Gastroesophageal sphincter (tissue), 4 donors: ENCODE data around the gene CLDN5. TPM values are rescaled to one million over a fixed set of nuclear protein-coding genes. Genes with fewer than 3 reads are reported as not detected.

ENCODE experiments used
- ATAC-seq: fragments of 150-250 bp; one replicate; pipeline ENCODE4 v1.9.1; 2016; ENCODE audit warnings: mild to moderate bottlenecking, moderate library complexity
- H3K27ac ChIP-seq, 4 donors: fragments of 200-600 bp; sonication (generic) in 3 of 4; 1 replicate in 3 of 4; 2 replicates in 1 of 4; pipeline ENCODE4 v1.5.1; 2016 to 2019
- H3K27me3 ChIP-seq: fragments of 200-600 bp; sonication (generic); one replicate; pipeline ENCODE4 v1.5.1; 2019
- H3K36me3 ChIP-seq, 2 donors: fragments of 200-600 bp; sonication (generic); one replicate each; pipeline ENCODE4 v1.5.1; 2019; ENCODE audit warnings: control low read depth in 1 of 2
- H3K4me1 ChIP-seq, 3 donors: fragments of 200-600 bp; sonication (generic); 1 replicate in 2 of 3; 2 replicates in 1 of 3; pipeline ENCODE4 v1.5.1; 2016 to 2019; ENCODE audit warnings: control low read depth in 2 of 3
- H3K4me3 ChIP-seq, 2 donors: fragments of 200-600 bp; sonication (generic); one replicate each; pipeline ENCODE4 v1.5.1; 2019; ENCODE audit warnings: mild to moderate bottlenecking in 1 of 2, moderate library complexity in 1 of 2
- H3K9me3 ChIP-seq, 3 donors: fragments of 200-600 bp; sonication (generic); one replicate each; pipeline ENCODE4 v1.5.1; 2017 to 2019; ENCODE audit warnings: control low read depth in 2 of 3
- EP300 ChIP-seq: sonication (generic); formaldehyde crosslinking; IDR thresholded peaks from one replicate; pipeline ENCODE4 v1.6.1; 2017; ENCODE audit warnings: antibody characterized with exemption, mild to moderate bottlenecking
- POLR2A ChIP-seq, 2 donors: fragments of 450-650 bp; IDR thresholded peaks; one replicate each; pipeline ENCODE4 v1.6.1; 2017; ENCODE audit warnings: antibody characterized with exemption in 2 of 2, mild to moderate bottlenecking in 2 of 2, moderate library complexity in 1 of 2
- POLR2AphosphoS5 ChIP-seq: sonication (generic); formaldehyde crosslinking; IDR thresholded peaks from one replicate; pipeline ENCODE4 v1.6.1; 2017; ENCODE audit warnings: antibody characterized with exemption
- WGBS, 2 donors: methylation state at CpG; one replicate each; pipeline ENCODE4 v1.1.5; 2018; ENCODE audit warnings: low coverage in 1 of 2; 5-methylcytosine and 5-hydroxymethylcytosine counted together
- total RNA-seq, 4 donors: library from RNA; depleted of rRNA; stranded (reverse); fragments of >200 nt; gene quantifications; one replicate each; pipeline ENCODE4 v1.1.0, GENCODE V29; 2016
- TF ChIP-seq, protein P1 (sequence below), 4 experiments: fragments of 200-600 bp in 2 of 4; fragments of 450-650 bp in 2 of 4; sonication (generic) in 1 of 4; IDR thresholded peaks; one replicate each; pipeline ENCODE4 v1.5.1; 2017 to 2019; ENCODE audit warnings: antibody characterized with exemption in 4 of 4, mild to moderate bottlenecking in 2 of 4, moderate library complexity in 2 of 4

The CLDN5 gene
- total RNA-seq, 4 donors from 2014 or later: 29.6 to 149 (median 93.3) TPM

DNA sequence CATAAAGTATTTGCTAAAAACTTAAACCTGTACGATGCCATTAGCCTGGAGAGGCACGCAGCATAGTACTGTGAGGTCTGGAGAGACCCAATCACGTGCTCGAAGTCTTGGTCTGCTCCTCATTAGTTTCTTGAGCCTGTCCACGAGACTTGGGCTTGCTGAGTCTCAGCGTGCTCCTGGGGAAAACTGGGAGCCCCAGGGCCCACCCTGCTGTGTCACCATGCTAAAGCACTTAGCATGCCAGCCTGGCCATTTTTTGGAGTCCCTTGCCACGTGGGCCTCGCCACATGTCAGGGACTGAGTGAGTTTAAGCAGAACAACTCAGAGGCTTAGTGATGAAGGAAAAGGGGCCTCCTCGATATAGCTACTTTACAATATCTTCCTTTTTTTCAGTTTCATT, 41.9 kb downstream of the CLDN5 start:
- no peaks in the 10 kb centered on the region for H3K9me3 ChIP-seq
- no peaks in the 10 kb centered on the region for H3K36me3 ChIP-seq
- TF ChIP-seq, protein P1, sequence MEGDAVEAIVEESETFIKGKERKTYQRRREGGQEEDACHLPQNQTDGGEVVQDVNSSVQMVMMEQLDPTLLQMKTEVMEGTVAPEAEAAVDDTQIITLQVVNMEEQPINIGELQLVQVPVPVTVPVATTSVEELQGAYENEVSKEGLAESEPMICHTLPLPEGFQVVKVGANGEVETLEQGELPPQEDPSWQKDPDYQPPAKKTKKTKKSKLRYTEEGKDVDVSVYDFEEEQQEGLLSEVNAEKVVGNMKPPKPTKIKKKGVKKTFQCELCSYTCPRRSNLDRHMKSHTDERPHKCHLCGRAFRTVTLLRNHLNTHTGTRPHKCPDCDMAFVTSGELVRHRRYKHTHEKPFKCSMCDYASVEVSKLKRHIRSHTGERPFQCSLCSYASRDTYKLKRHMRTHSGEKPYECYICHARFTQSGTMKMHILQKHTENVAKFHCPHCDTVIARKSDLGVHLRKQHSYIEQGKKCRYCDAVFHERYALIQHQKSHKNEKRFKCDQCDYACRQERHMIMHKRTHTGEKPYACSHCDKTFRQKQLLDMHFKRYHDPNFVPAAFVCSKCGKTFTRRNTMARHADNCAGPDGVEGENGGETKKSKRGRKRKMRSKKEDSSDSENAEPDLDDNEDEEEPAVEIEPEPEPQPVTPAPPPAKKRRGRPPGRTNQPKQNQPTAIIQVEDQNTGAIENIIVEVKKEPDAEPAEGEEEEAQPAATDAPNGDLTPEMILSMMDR (IDR thresholded peaks at IDR 0.05): no peak
- TF ChIP-seq POLR2A (IDR thresholded peaks at IDR 0.05) (no peak), POLR2AphosphoS5 (no peak), EP300 (no peak)
- no peak for ATAC-seq
- no peaks in the 10 kb centered on the region for H3K27me3 ChIP-seq
- H3K4me1 ChIP-seq: peaks cover 0 to 16% (median 14%) of the 10 kb centered on the region in 3 donors
- no peak overlapping the region for H3K27ac ChIP-seq
- 75 to 95% methylated on average over 7 to 9 of the region's 9 CpGs for WGBS, 2 donors
- H3K4me3 ChIP-seq: no peak overlapping the region

DNA sequence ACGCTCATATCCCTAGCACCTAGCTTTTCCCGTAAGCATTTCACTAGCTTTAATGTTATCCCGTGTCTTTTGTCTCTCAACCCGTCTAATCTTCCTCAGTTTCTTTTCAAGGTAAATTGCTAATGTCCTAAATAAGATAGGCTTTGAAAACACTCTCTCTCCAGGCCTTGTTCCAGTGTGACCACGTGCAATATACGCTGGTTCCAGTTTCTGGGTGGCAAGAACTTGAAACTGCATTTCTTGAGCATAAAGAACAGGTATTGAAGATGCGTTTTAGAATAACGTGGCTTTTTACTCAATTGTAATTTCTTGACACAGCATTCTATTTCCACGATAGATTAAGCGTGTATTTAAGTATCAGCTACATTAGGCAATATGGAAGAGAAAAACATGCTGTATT, 43.4 kb downstream of the CLDN5 start:
- TF ChIP-seq POLR2A (IDR thresholded peaks at IDR 0.05) (no peak), EP300 (no peak), POLR2AphosphoS5 (no peak)
- TF ChIP-seq, protein P1 (IDR thresholded peaks at IDR 0.05): no peak
- H3K27ac ChIP-seq: no peak overlapping the region
- no peaks in the 10 kb centered on the region for H3K27me3 ChIP-seq
- no peak for ATAC-seq
- H3K4me3 ChIP-seq: no peak overlapping the region
- no peaks in the 10 kb centered on the region for H3K9me3 ChIP-seq
- 53 to 67% methylated on average over 9 to 10 of the region's 10 CpGs for WGBS, 2 donors
- no peaks in the 10 kb centered on the region for H3K36me3 ChIP-seq
- H3K4me1 ChIP-seq: peaks cover 0 to 31% (median 20%) of the 10 kb centered on the region in 3 donors

DNA sequence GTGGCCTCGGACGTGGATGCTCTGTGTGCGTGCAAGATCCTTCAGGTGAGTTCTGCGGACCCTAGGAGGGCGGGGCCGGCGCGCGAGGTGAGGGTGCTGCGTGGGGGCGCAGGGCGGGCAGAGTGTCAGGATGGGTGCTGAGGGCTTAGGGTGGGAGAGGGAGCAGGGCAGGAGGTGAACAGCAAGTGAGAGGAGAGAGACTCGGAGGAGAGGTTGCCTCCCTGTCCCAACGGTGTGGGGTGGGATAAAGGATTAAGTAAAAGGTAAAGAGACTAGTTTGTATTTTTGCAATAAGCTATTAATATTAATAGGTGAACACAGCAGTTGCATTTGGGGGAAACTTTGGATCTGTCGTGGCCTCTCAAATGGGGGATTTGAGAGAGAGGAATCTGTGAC, 44.0 kb downstream of the CLDN5 start:
- Histone ChIP-seq H3K36me3 (peaks cover 0 to under 1% of the 10 kb centered on the region in 2 donors), H3K4me1 (peaks cover 0 to 37% (median 20%) of the 10 kb centered on the region in 3 donors), H3K27ac (peak overlapping the region in 1 of 4 donors; percentile 33), H3K4me3 (peak overlapping the region in 1 of 2 donors; percentile 80), H3K9me3 (no peaks in the 10 kb centered on the region), H3K27me3 (no peaks in the 10 kb centered on the region)
- WGBS, 2 donors: 1 to 23% methylated on average over 2 to 11 of the region's 15 CpGs
- no peak for ATAC-seq
- TF ChIP-seq POLR2AphosphoS5 (no peak), POLR2A (IDR thresholded peaks at IDR 0.05) (no peak), EP300 (no peak)
- TF ChIP-seq, protein P1 (IDR thresholded peaks at IDR 0.05): no peak

DNA sequence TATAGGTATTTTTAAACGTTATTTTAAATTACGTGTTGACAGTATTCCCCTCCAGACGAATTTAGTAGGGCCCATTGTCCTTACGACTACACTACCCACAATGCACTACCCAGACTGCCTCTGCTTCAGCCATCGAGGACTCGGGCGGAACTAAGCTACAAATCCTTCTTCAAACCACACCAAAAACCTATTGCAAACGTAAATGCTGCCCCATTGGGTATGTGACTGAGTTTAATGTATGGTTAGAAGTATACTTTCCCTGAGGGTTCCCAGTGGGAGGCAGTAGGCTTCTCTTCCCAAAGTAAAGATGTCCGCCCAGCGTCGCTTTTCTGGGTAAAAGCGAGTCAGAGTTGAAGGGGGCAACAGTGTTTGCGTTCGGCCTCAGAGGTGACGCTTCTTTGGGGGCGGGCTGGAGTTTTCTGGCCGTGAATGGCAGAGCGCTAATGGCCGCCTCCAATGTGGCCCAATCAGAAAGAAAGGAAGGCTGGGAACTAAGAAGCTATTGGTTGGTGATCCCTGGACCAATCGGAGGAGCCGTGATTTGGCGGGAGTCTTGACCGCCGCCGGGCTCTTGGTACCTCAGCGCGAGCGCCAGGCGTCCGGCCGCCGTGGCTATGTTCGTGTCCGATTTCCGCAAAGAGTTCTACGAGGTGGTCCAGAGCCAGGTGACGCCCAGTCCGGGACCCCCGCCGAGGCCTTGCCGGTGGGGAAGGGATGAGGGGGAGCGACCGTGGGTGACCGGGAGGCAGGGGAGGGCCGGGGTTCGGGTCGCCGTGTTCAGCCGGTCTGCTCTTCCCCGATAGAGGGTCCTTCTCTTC, 44.6 kb downstream of the CLDN5 start, which contains the start of gene CDC45:
Gene CDC45, plus strand, starts transcription at position 566 of the 818 bp plus-strand sequence. Its CDS starts 49 bp downstream, at position 615.
- H3K4me1 ChIP-seq: peaks cover 0 to 39% (median 20%) of the 10 kb centered on the region in 3 donors
- peaks cover 0 to 7% of the 10 kb centered on the region in 2 donors for H3K36me3 ChIP-seq
- WGBS, 2 donors: 0% methylated on average over 8 to 15 of the region's 50 CpGs
- no peaks in the 10 kb centered on the region for H3K9me3 ChIP-seq
- peak within 1 kb of the TSS; percentile 88 to 97 (median 91) for H3K27ac ChIP-seq
- peak; percentile 97 for ATAC-seq
- TF ChIP-seq, protein P1 (IDR thresholded peaks at IDR 0.05): no peak
- peak; percentile 34 for TF ChIP-seq POLR2AphosphoS5
- no peak for TF ChIP-seq EP300
- H3K27me3 ChIP-seq: no peaks in the 10 kb centered on the region
- peak within 1 kb of the TSS; percentile 80 to 92 for H3K4me3 ChIP-seq
